T-helper 9 cell (primary cell): Measurements from ENCODE around the gene SH3PXD2A.

Experiments
- DNase-seq: peaks from one replicate; pipeline ENCODE4 v3.0.0-alpha.2; 2020

Gene SH3PXD2A

DNA sequence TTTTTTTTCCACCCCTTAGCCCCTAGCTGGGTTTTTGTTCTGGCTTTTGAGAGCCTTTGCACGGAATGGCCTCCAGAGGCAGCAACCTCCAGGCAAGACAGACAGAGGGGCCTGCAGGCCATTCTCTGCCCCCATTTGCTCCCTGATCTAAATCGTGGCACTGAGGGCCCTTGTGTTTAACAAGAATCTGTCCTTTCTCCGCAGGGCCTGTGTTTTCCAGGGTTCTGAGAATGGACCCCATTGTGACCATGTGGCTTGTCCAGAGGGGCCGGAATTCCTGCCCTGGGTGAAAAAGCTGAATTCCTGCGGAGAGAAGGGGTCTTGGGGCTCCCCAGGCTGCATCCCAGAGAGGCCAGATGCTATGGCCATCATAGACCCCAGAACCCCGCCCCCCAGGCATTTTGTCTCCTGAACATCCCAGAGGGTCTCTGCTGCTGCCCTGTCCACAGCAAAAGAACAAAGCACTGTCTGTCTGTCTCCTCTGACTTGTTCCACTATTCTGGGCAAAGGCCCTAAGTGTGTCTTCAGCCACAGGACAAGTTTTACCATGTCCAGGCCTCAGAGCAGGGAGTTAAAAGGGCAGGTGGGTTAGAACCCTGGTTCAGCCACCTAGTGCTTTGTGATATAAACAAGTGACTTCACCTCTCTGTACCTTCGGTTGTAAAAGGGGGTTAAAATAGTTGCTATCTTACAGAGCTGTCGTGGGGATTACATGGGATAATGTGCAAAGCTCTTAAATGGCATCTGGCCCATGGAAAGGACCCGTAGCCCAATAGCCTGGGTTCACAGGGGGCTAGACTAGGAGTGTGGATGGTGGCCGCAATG lies 155.6 kb downstream of the SH3PXD2A start:
- DNase-seq: no peak

DNA sequence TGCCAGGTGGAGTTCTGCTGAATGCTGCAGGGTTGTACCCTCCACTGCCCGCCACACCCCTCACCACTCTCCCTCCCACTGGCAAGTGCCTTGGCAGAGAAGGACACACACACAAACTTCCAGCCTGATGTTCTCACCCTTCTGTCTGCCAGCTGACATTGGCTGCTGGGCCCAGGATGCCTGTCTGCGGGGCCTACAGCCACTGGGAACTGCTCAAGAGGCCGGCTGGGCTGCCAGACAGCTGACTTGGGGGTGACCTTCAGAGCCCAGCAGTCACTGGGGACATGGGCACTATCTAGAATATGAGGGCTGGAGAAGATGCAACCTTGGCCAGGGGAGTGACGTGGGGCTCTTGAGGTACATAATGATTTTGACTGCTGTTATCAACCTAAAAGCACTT lies 157.1 kb downstream of the SH3PXD2A start:
- DNase-seq: no peak

DNA sequence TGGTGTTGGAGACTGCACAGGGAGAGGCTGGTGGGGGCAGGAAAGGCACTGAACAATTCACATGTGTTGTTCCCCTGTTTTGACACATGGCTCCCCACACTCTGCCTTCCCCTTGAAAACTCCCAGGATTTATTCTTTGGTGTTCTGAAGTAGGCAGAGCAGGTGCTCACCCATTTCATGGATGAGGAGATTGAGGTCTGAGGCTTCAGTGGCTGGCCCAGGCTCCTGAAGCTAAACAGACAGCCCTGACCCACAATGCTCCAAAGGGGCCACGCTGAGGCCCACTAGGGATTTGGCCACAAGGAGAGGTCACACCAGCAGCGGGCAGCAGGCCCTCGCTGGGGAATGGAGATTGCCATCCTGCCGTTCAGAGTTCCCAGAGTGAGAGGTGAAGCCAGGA lies 157.6 kb downstream of the SH3PXD2A start:
- no peak for DNase-seq

DNA sequence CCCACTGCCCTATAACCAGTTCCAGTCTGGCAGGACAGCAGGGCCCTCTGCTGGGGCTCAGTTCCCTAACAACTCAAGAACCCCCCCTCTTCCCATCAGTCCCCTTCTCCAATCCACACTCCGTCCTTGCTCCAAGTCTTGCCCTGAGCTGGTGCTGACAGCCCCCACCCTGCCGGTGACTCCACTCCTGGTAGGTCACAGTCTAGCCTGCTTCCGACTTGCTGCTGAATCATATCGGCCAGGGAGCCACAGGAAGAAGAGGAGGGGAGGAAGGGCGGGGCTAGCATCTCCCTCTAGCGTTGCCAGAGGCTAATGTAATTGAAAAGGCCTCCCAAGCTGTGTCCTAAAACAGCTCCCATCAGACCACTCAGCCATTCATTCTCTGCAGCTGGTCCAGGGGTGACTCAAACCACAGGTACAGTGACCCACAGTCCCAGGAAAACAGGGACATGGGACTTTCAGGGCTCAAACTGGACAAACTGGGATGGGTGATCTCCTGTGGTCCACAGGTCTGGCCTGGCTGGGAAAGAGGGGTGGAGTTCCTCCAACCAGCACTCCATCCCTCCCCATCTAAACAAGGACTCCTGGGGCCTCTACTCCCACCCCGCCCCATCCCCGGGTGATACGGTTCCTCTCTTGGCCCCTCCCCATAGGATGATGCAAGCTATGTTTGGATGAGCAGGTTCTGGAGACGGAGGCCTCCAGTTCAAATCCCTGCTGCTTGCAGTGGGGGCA lies 158.8 kb downstream of the SH3PXD2A start:
- DNase-seq: peak; percentile 58

- no peak for DNase-seq
Observed at GRCh38 chr10:103696094-103696410, 159.3 kb downstream of the SH3PXD2A start.

GRCh38 chr10:103695584-103696005 lies 159.8 kb downstream of the SH3PXD2A start:
- no peak for DNase-seq

GRCh38 chr10:103693812-103694205 lies 161.6 kb downstream of the SH3PXD2A start:
- DNase-seq: no peak

- DNase-seq: peak; percentile 45
Observed at GRCh38 chr10:103692952-103693811, 162.2 kb downstream of the SH3PXD2A start.

DNA sequence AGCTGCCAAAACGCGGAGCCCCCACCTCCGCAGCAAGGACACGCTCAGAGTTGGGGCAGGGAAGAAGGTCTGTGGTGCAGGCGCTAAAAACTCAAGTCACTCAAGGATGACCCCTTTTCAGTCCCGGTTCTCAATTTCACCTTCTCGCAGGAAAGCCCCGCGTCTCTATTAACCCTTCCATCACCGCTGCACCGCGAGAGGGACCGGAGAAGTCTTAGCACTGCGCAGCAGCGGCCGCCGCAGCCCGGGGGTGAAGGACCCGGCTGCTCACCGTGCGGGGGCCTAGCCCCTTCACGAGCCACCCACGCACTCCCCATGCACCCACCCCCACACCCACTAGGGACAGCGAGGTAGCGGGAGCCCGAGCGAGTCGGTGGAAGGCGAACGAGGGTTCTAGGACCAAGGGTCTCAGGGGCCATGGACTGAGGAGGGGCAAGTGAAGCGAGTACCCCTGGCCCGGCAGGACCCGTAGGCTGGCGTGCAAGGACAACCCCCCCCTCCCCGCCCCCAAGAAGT lies 162.9 kb downstream of the SH3PXD2A start:
- DNase-seq: peak; percentile 20

GRCh38 chr10:103691723-103692435 lies 163.5 kb downstream of the SH3PXD2A start:
- no peak for DNase-seq

GRCh38 chr10:103691267-103691666 lies 164.1 kb downstream of the SH3PXD2A start:
- DNase-seq: no peak

DNA sequence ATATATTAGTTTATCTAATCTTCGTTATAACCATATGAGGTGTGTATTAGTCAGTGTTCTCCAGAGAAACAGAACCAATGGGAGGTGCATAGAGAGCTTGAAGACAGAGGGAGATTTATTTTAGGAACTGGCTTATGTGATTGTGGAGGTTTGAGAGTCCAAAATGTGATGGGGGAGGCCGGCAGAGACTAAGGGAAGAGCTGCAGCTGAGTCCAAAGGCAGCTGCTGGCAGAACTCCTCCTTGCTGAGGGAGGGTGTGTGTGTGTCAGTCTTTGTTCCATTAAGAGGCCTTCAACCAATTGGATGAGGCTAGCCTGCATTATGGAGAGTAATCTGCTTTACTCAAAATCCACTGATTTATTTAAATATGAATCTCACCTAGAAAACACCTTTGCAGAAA lies 165.1 kb downstream of the SH3PXD2A start:
- DNase-seq: no peak

GRCh38 chr10:103688491-103688890 lies 166.9 kb downstream of the SH3PXD2A start:
- DNase-seq: no peak

DNA sequence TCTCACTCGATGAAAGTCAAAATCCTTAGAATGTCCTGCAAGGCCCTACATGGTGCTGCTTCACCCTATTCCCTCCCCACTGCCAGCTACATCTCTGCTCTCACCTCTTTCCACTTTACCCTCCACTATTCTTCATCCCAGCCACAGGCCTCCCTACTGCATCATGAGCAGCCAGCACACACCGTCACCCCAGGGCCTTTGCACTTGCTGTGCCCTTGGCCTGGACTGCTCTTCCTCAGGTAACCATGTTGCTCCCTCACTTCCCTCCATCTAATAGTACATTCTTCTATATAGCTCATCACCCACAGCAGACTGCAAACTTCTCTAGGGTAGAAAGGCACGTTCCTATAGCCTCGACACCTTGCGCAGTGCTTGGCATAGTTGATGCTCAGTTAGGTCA lies 167.7 kb downstream of the SH3PXD2A start:
- DNase-seq: no peak

GRCh38 chr10:103687172-103687571 lies 168.2 kb downstream of the SH3PXD2A start:
- no peak for DNase-seq

DNA sequence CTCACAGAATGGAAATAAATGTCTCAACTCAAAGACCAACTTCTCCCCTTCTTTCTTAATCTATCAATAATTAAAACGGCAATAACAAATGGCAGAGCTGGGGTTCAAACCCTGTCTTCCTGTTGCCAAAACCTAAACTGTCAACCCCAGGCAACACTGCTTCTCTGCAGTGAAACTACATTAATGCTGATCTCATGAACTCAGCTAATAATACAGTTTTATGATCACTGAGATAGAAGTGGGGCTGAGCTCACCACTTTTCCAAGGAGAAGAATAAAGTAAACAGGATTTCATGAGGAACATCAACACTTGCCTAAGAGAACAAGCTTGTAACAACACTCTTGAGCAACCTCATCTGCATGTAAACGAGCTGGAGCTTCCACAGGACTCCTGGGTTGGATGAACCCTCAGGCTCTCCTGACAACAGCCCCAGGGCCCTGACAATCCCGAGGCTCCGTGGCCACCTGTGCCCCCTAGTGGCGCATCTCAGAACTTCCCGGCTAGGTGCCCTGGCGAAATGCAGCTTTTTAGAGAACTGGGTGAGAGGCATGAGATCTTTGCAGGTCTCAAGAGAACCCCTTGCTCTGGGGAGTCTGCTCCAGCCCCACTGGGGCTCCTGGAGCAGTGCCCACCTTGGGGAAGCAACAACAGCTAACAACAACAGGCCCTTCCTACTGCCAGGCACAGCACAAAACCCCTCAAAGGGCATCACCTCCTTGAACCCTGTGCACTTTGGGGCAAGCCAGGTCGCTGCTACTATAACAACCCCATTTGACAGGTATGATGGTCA lies 169.3 kb downstream of the SH3PXD2A start:
- peak; percentile 73 for DNase-seq

- no peak for DNase-seq
Observed at GRCh38 chr10:103683851-103684250, 171.5 kb downstream of the SH3PXD2A start.

DNA sequence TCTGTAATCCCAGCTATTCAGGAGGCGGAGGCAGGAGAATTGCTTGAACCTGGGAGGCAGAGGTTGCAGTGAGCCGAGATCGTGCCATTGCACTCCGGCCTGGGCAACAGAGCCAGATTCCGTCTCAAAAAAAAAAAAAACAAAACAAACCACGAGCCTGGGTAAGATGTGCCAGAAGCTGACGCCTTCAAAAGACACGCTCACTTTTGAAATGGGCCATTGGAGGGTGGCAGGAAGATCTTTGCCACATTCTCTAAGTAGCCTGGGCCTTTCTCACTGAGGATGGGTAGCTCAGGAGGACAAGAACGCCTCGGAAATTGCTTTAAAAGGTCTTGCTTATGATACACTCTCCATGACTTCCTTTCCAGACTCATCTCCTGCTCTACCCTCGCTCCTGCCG lies 172.7 kb downstream of the SH3PXD2A start:
- no peak for DNase-seq

DNA sequence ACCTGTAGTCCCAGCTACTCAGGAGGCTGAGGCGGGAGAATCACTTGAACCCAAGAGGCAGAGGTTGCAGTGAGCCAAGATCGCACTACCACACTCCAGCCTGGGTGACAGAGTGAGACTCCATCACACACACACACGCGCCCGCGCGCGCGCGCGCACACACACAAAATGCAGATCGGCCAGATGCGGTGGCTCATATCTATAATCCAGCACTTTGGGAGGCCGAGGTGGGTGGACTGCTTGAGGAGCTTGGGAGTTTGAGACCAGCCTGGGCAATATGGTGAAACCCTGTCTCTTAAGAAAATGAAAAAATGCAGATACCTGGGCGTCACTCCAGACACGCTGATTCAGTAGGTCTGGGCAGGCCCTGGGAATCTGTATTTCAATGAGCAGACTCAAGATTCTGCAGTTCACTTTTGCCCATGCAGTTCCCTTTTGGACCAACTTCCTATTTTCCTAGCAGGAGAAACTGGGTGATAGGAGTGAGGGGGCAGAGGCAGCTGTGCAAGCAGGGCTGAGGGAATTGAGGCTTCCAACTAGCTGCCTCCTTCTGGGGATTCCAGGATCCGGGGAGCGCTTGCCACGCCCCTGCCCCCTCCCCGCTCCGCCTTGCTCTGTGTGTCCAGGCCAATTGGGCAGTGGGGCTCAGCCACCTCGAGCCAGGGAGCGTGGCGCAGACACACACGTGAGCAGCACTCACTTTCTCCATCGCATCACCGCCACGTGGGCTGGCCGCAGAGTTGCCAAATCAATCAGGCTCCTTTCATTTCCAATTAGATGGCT lies 173.6 kb downstream of the SH3PXD2A start:
- no peak for DNase-seq

DNA sequence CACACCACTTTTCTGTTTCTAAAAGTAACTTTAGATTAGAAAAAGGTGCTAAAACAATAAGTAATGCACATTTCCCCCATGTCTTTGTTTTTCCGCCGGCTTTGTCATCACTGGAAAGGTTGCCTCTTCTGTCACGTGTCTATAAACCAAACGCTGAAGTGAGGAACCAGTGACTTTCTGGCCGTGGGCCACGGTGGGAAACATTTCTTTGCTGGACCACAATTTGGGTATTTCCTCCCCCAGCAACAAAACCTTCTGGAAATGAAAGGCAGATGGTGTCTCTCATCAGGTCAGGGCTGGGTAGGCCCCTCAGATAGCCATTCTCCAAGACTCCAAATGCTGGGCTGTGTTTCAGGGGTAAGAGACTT lies 174.5 kb downstream of the SH3PXD2A start:
- no peak for DNase-seq
